GM10847 (cell line): Measurements from ENCODE around the gene RASGEF1C.

ENCODE experiments used
- POLR2A ChIP-seq: IDR thresholded peaks from 2 replicates; pipeline ENCODE4 v1.6.1; 2011; ENCODE audit not compliant: insufficient read length; ENCODE audit errors: extremely low read depth

RASGEF1C gene

GRCh38 chr5:180214870-180215770 lies 6.1 kb upstream of the RASGEF1C start:
- TF ChIP-seq POLR2A: no peak

- TF ChIP-seq POLR2A: no peak
These were observed 4.7 kb upstream of the RASGEF1C start for GRCh38 chr5:180213657-180214207.

- TF ChIP-seq POLR2A: no peak
These were observed 4.2 kb upstream of the RASGEF1C start for GRCh38 chr5:180213256-180213600.

GRCh38 chr5:180212363-180213255 lies 3.6 kb upstream of the RASGEF1C start:
- TF ChIP-seq POLR2A: no peak

- no peak for TF ChIP-seq POLR2A
These were observed 2.7 kb upstream of the RASGEF1C start for GRCh38 chr5:180211761-180212035.

- TF ChIP-seq POLR2A: no peak
These were observed 2.1 kb upstream of the RASGEF1C start for GRCh38 chr5:180210961-180211760.

GRCh38 chr5:180208435-180209081 lies 453 bp downstream of the RASGEF1C start:
- TF ChIP-seq POLR2A: no peak

- no peak for TF ChIP-seq POLR2A
These were observed 975 bp downstream of the RASGEF1C start for GRCh38 chr5:180208038-180208434.

- TF ChIP-seq POLR2A: no peak
These were observed 1.4 kb downstream of the RASGEF1C start for GRCh38 chr5:180207593-180207992.

- no peak for TF ChIP-seq POLR2A
These were observed 2.0 kb downstream of the RASGEF1C start for GRCh38 chr5:180206993-180207392.

GRCh38 chr5:180205916-180206315 lies 3.1 kb downstream of the RASGEF1C start:
- TF ChIP-seq POLR2A: no peak

- TF ChIP-seq POLR2A: no peak
These were observed 4.7 kb downstream of the RASGEF1C start for GRCh38 chr5:180204276-180204819.

- TF ChIP-seq POLR2A: no peak
These were observed 6.0 kb downstream of the RASGEF1C start for GRCh38 chr5:180202939-180203573.

- TF ChIP-seq POLR2A: no peak
These were observed 7.7 kb downstream of the RASGEF1C start for GRCh38 chr5:180201051-180201987.
